Endothelial cell of umbilical vein (primary cell): ENCODE measurements around the gene SUSD2.

Source experiments
- EZH2 ChIP-seq: IDR thresholded peaks from 2 replicates; pipeline ENCODE4 v1.6.1; 2012; ENCODE audit warnings: borderline replicate concordance, low read depth, mild to moderate bottlenecking, moderate library complexity, low read length, inconsistent platforms; ENCODE audit not compliant: severe bottlenecking
- GATA2 ChIP-seq: IDR thresholded peaks from 2 replicates; pipeline ENCODE4 v1.7.0; 2011; ENCODE audit warnings: low read depth, mild to moderate bottlenecking, moderate library complexity, mixed read lengths, low read length; ENCODE audit not compliant: insufficient read length, insufficient read depth
- POLR2AphosphoS5 ChIP-seq: IDR thresholded peaks from 2 replicates; pipeline ENCODE4 v1.6.1; 2012; ENCODE audit warnings: low read depth, mild to moderate bottlenecking, control low read depth, low read length, moderate library complexity; ENCODE audit not compliant: insufficient read depth
- TF ChIP-seq, protein P1 (sequence below): IDR thresholded peaks from 2 replicates; pipeline ENCODE4 v1.6.1; 2011; ENCODE audit not compliant: insufficient read depth, insufficient read length
- TF ChIP-seq, protein P2 (sequence below), 2 donors: IDR thresholded peaks; 1 replicate in 1 of 2; 2 replicates in 1 of 2; pipeline ENCODE4 v1.5.1; 2011; ENCODE audit warnings: low read length in 2 of 2, mild to moderate bottlenecking in 2 of 2, moderate library complexity in 2 of 2, control low read depth in 1 of 2, inconsistent platforms in 1 of 2, low read depth in 1 of 2; ENCODE audit not compliant: insufficient read depth in 1 of 2; ENCODE audit errors: extremely low read depth in 1 of 2

DNA sequence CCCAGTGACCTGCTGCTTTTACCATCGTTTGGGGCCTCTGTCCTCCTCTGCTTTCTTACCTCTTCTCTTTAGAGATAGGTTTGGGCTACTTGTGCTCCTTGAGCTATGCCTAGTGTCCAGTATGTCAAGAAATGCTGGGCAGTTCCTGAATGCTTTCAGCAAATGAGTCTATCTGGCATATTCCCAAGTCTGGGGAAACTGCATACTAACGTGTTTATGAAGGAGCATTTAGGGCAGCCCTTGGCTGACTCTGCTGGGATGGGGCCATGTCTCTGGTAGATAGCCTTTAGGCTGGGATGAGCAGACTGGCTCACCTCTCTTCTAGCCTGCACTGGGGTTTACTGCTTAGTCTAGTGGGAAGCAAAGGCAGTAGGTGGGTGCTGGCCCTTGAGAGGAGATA lies 43.7 kb upstream of the SUSD2 start:
- TF ChIP-seq POLR2AphosphoS5: no peak
- TF ChIP-seq, protein P1, sequence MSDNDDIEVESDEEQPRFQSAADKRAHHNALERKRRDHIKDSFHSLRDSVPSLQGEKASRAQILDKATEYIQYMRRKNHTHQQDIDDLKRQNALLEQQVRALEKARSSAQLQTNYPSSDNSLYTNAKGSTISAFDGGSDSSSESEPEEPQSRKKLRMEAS: no peak
- TF ChIP-seq, protein P2, sequence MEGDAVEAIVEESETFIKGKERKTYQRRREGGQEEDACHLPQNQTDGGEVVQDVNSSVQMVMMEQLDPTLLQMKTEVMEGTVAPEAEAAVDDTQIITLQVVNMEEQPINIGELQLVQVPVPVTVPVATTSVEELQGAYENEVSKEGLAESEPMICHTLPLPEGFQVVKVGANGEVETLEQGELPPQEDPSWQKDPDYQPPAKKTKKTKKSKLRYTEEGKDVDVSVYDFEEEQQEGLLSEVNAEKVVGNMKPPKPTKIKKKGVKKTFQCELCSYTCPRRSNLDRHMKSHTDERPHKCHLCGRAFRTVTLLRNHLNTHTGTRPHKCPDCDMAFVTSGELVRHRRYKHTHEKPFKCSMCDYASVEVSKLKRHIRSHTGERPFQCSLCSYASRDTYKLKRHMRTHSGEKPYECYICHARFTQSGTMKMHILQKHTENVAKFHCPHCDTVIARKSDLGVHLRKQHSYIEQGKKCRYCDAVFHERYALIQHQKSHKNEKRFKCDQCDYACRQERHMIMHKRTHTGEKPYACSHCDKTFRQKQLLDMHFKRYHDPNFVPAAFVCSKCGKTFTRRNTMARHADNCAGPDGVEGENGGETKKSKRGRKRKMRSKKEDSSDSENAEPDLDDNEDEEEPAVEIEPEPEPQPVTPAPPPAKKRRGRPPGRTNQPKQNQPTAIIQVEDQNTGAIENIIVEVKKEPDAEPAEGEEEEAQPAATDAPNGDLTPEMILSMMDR (IDR thresholded peaks at IDR 0.05; ENCODE audit: extremely low read depth in 1 of 2, insufficient read depth in 1 of 2, low read depth in 1 of 2, low read length in 2 of 2): no peak
- no peak for TF ChIP-seq GATA2
- no peak for TF ChIP-seq EZH2
